ENCODE results near the gene SLC2A4. TPM values are rescaled to one million over a fixed set of nuclear protein-coding genes. Genes with fewer than 3 reads are reported as not detected.

SLC2A4 gene
- total RNA-seq, 1 donor from 2014 or later, result 0.31 TPM

DNA sequence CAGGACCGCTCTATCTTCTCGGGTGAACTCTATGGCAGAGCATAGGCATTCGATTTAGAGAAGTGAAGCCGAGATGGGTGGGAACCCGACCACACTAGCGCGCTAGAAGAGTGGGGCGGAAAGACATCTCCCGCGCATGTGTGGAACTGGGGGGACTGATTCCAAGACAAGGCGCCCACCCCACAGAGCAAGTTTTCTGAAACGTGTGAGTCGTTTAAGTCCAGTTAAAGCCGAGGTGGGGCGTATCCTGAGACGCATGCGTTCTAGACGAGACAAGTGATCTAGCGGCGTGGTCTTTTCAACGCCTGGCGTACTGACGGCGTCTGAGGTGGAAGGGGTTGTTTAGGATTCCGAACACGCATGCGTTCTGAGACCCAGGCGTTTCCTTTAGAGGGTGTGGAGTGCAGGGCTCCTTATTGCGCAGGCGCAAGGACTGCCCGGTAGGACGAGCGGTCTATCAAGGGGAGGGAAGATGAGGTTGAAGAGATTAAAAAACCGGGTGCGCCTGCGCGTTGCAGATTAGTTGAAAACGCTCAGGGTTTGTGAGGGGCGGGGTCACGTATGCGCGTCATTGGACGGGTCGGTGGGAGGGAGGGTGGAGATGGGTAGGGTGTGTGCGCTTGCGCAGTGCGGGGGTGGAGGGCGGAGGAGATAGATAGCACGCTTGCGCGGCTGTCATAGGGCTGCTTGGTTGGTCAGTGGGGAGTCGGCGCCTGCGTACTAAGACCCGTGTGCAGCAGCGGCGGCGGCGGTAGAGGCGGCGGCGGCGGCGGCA lies 25.6 kb downstream of the SLC2A4 start, which contains the start of gene EIF5A:
Gene EIF5A (plus strand): TSS at position 718 of the 775 bp plus-strand sequence. CDS start 2,008 bp downstream, outside the sequence.
- no peaks in the 10 kb centered on the region for H3K9me3 Mint-ChIP-seq
- peaks cover 33% of the 10 kb centered on the region for H3K36me3 Mint-ChIP-seq (ENCODE audit: low read depth)
- H3K27me3 Mint-ChIP-seq (ENCODE audit: insufficient read depth), result peaks cover 4% of the 10 kb centered on the region
- H3K27ac Mint-ChIP-seq, result peak within 1 kb of the TSS; percentile 100
- intact Hi-C loops (cut with micrococcal nuclease), result loop anchor here (1.0 to 5.0 kb wide), 16 partner anchors 8 to 550 kb away; partner anchors contain the start of genes CYB5D1, ELP5, GPS2 and NAA38
- DNase-seq (ENCODE audit: low spot score), result peak; percentile 99
- peaks cover 24% of the 10 kb centered on the region for H3K4me1 Mint-ChIP-seq (ENCODE audit: low read depth)
- H3K4me3 Mint-ChIP-seq, result peak within 1 kb of the TSS; percentile 94

DNA sequence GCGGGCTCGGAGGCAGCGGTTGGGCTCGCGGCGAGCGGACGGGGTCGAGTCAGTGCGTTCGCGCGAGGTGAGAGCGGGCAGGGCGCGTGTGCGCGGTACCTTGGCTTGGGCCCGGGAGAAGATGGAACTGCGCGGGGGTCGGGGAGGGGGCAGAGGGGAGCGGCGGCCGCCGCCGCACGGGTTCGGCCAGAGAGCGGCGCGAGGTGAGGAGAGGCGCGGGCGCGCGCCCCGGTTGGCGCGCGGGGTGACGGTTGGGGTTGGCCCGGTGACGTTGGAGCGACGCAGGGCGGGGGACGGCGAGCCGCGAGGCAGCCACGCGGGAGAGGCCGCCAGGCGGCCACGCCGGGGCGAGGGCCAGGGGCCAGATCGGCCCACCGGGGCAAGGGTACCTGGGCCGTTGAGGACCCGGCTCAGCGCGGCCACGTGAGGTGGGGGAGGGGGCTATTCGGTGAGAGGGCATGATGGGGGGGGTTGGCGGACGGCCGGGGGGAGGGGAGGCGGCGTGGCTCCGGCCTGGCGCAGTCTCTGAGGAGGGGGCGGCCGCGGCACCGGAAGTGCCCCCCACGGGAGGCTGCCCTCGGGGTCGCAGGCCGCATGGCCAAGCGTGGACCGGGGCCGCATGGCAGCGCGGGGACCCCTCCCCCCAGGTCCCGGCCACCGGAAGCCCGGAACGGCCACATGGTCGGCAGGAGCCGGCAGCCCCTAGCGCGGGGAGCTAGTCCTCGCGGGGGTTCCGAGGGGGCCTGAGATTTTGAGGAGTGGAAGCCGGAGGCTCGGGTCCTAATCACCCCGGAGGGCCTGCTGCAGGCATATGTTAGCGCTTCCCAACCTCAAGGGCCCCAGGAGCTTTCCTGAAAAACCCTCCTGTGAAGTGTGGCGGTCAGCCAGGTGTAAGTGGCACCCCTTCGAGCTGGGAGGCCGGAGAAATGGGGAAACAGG lies 26.4 kb downstream of the SLC2A4 start:
- DNase-seq (ENCODE audit: low spot score), result peak; percentile 50
- peaks cover 41% of the 10 kb centered on the region for H3K36me3 Mint-ChIP-seq (ENCODE audit: low read depth)
- H3K9me3 Mint-ChIP-seq, result no peaks in the 10 kb centered on the region
- H3K4me3 Mint-ChIP-seq, result peak overlapping the region; percentile 94
- H3K27ac Mint-ChIP-seq, result peak overlapping the region; percentile 100
- intact Hi-C loops (cut with micrococcal nuclease), result loop anchor here (1.0 to 5.0 kb wide), 17 partner anchors 7 to 549 kb away; partner anchors contain the start of genes ACADVL, CYB5D1, DLG4 and ELP5
- peaks cover 4% of the 10 kb centered on the region for H3K27me3 Mint-ChIP-seq (ENCODE audit: insufficient read depth)
- peaks cover 32% of the 10 kb centered on the region for H3K4me1 Mint-ChIP-seq (ENCODE audit: low read depth)

DNA sequence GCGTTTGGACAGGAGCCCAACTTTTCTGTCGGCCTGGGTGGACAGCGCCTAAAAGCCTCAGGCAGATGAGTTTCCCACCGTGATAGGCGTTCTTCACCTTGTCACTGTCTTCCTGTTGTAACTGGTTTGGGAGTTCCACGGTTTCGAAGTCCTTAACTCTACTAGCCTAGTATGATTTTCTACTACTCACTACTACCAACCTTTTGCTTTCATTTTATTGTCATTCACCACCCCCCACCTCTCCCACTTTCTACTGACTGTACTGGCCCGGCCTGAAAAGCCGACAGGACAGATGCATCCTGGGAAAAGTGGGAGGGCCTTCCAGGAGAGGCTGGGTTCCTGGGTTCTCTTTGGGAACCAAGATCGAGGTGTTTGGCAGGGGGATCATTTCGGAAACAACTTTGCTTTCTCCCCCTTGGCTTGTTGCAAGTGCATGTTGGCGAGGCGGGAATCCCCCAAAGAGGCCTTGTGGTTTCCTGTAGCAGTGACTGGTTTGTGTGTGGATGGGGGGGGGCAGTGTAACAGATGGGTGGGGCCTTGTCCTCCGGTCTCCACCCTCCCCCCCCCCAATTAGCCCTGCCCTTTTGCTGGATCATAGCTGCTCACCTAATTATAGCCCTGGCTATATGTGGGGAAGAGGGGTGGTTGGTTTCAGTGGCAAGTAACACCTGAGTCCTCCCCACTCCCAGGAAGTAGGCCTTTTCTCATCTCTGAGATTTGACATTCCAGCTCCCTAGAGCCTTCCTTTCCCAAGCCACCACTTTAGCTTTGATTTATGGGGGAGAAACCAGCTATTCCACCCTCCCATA lies 27.3 kb downstream of the SLC2A4 start:
- H3K27ac Mint-ChIP-seq, result peak overlapping the region; percentile 90
- H3K27me3 Mint-ChIP-seq (ENCODE audit: insufficient read depth), result peaks cover 4% of the 10 kb centered on the region
- peak overlapping the region; percentile 89 for H3K4me3 Mint-ChIP-seq
- peaks cover 40% of the 10 kb centered on the region for H3K4me1 Mint-ChIP-seq (ENCODE audit: low read depth)
- peaks cover 48% of the 10 kb centered on the region for H3K36me3 Mint-ChIP-seq (ENCODE audit: low read depth)
- intact Hi-C loops (cut with micrococcal nuclease), result loop anchor here (1.0 to 5.0 kb wide), 5 partner anchors 90 to 548 kb away; partner anchors contain the start of genes ACADVL, CYB5D1, DLG4 and NAA38
- peak; percentile 80 for DNase-seq (ENCODE audit: low spot score)
- H3K9me3 Mint-ChIP-seq, result no peaks in the 10 kb centered on the region

- intact Hi-C loops (cut with micrococcal nuclease), result loop anchor here (5.0 kb wide), 4 partner anchors 148 to 548 kb away; partner anchors contain the start of genes CYB5D1, NAA38, SLC16A13 and TMEM88
- Mint-ChIP-seq H3K4me1 (ENCODE audit: low read depth) (peaks cover 48% of the 10 kb centered on the region), H3K4me3 (peak overlapping the region; percentile 89), H3K27me3 (ENCODE audit: insufficient read depth) (no peaks in the 10 kb centered on the region), H3K36me3 (ENCODE audit: low read depth) (peaks cover 54% of the 10 kb centered on the region), H3K27ac (peak overlapping the region; percentile 90), H3K9me3 (no peaks in the 10 kb centered on the region)
- DNase-seq (ENCODE audit: low spot score), result no peak
These were observed 28.1 kb downstream of the SLC2A4 start for GRCh38 chr17:7309628-7310027.

- no peak for DNase-seq (ENCODE audit: low spot score)
- Mint-ChIP-seq H3K27me3 (ENCODE audit: insufficient read depth) (no peaks in the 10 kb centered on the region), H3K36me3 (ENCODE audit: low read depth) (peaks cover 58% of the 10 kb centered on the region), H3K4me1 (ENCODE audit: low read depth) (peaks cover 49% of the 10 kb centered on the region), H3K27ac (peak overlapping the region; percentile 26), H3K9me3 (no peaks in the 10 kb centered on the region), H3K4me3 (peak overlapping the region; percentile 89)
- intact Hi-C loops (cut with micrococcal nuclease), result no loop called here
These were observed 29.7 kb downstream of the SLC2A4 start for GRCh38 chr17:7311110-7311705.

DNA sequence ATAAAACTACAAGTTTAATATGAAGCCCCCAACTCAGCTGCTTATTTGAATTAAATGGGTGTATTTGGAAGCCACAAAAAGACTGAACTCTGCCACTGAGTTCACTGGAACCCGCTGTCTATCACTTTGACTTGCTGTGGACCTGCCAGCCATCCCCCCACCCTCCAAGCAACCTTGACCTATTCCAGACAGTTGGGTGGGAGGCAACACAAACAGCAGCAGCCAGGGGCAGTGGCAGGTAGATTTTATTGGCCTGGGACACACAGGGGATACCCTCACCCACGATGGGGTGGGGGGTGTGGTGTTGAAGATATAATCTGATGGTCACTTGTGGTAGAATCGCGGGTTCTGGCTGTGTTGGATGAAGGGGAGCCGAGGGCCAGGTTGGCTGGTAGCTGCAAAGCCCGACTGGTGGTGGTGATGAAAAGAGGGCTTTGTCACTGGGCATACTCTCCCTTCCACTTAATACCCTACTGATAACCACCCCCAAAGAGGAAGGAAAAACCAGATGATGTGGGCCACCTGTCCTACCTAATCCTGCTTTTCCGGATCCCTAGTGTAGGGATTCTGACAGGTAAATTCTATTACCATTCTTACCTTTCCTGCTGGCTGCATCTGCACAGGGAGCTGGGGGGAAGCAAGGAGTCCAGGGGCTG lies 31.0 kb downstream of the SLC2A4 start:
- no peak for DNase-seq (ENCODE audit: low spot score)
- Mint-ChIP-seq H3K4me1 (ENCODE audit: low read depth) (peaks cover 53% of the 10 kb centered on the region), H3K9me3 (no peaks in the 10 kb centered on the region), H3K27me3 (ENCODE audit: insufficient read depth) (no peaks in the 10 kb centered on the region), H3K4me3 (peak overlapping the region; percentile 42), H3K27ac (peak overlapping the region; percentile 62), H3K36me3 (ENCODE audit: low read depth) (peaks cover 64% of the 10 kb centered on the region)
- intact Hi-C loops (cut with micrococcal nuclease), result no loop called here

DNA sequence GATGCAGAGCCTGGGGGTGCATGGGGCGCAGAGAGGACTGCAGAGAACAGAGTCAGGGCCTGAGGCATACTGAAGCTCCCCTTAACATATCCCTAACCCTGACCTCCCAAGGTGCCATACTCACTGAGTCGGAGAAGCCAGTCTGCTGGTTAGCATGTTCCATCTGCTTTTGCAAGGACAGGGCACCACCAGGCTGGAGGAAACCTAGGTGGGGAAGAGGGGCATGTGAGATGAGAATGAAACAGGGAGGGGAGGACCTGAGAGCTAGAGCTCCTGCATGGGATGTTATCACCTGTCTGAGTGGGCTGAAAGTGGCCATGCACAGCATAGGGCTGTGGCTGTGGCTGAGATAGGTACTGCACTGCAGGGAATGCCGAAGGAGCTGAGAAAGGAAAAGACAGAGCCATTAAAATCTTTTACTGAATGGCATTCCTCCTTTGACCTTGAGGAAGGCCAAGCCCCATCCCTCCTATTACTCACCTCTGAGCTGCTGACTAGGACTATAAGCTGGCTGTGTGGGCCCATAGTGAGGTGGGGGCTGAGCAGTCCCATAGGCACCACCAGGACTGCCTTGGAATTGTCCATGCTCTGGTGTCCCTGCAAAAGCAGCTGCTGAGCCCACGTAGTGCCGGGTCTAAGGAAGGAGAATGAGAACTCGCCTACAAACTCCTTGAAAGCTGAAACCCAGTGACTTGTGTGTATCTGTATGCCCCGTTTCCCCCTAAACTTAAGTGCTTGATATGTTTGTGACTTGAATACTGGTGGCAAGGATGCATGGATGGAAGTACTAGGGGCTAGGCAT lies 31.8 kb downstream of the SLC2A4 start:
- Mint-ChIP-seq H3K4me3 (peak overlapping the region; percentile 84), H3K9me3 (no peaks in the 10 kb centered on the region), H3K36me3 (ENCODE audit: low read depth) (peaks cover 67% of the 10 kb centered on the region), H3K27ac (peak overlapping the region; percentile 62), H3K4me1 (ENCODE audit: low read depth) (peaks cover 53% of the 10 kb centered on the region), H3K27me3 (ENCODE audit: insufficient read depth) (no peaks in the 10 kb centered on the region)
- DNase-seq (ENCODE audit: low spot score), result no peak
- intact Hi-C loops (cut with micrococcal nuclease), result no loop called here

DNA sequence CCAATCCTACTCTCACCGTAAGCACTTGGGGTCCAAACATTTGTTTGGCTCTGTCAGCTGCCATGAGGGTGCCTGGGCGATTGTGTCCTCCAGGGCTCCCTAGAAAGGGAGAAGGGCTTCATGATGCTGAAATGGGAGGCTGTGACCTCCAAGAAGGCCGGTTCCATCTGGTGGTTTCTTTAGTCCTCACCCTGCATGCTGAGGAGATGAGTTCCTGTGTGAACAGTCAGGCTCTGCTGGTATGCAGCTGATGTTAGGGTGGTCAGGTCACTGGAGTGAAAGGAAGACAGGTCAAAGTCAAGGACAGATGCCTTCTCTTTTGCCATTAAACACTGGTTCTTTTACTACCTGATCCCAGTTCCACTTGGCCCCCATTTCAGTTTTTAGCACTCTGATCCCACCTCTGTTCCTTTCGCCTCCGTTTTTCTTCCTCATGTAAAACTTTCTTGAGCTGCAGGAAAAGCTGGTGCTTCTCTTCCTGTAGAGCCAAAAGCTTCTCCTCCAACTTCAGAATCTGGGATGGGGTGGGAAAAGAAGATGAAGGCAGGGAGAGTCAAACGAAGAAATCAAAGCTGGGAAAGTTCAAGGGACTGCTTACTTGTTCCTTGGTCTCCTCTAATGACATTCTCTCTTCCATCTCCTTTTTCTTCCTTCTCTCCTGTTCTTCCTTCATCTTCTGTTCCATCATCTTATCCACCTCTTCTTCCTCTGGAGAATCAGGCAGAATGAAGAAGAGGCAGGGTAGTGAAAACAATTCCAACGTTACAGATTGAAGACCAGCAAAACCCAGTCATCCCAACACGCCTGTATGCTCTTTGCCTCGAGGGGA lies 32.6 kb downstream of the SLC2A4 start:
- DNase-seq (ENCODE audit: low spot score), result no peak
- Mint-ChIP-seq H3K4me1 (ENCODE audit: low read depth) (peaks cover 50% of the 10 kb centered on the region), H3K9me3 (no peaks in the 10 kb centered on the region), H3K27ac (peak overlapping the region; percentile 79), H3K36me3 (ENCODE audit: low read depth) (peaks cover 66% of the 10 kb centered on the region), H3K27me3 (ENCODE audit: insufficient read depth) (no peaks in the 10 kb centered on the region), H3K4me3 (peak overlapping the region; percentile 84)
- intact Hi-C loops (cut with micrococcal nuclease), result no loop called here

DNA sequence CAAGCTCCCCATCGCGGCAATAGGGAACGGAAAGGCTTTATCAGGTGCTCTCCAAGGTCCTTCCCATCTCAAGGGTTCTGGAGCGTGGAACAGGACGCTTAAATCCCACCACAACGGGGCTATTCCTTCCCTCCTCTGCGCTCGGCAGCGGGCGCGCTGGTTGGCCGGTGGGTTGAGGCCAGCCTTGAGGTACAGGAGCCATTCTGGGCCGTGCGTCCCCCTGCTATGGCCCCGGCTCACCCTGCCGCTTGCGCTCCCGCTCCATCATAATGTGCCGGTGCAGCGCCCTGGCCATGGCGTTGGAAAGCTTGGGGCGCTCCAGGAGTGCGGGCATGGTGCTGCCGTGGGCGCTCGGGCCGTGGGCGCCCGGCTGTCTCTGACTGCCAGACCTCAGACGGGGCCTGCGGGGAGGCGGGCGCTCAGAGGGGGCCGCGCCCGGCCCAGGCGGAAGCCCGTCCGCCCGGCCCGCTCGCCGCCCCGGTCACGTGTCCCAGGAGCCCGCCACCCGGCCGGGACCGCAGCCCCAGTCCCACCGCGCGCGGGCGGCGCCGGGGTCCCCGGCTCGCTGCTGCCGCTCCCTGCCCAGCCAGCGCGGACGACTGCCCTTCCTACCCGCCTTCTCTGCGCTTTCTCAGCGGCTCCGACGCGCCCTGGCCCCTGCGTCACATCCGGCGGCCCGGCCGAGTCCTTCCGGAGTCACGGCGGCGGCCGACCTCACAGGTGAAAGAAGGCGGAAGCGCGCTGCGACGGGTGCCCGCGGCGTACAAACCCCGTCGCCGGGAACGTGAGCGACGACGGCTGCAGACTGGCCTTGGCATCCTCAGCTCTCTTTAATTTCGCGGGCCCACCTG lies 33.4 kb downstream of the SLC2A4 start, which contains the start of gene GPS2:
Gene GPS2 (minus strand): TSS at position 642 of the 851 bp plus-strand sequence. CDS start 308 bp downstream, at position 334.
- peak; percentile 91 for DNase-seq (ENCODE audit: low spot score)
- peaks cover 41% of the 10 kb centered on the region for H3K4me1 Mint-ChIP-seq (ENCODE audit: low read depth)
- intact Hi-C loops (cut with micrococcal nuclease), result loop anchor here (1.0 kb wide), 2 partner anchors 8 to 14 kb away; partner anchors contain the start of genes EIF5A and NEURL4
- peak within 1 kb of the TSS; percentile 88 for H3K27ac Mint-ChIP-seq
- peak within 1 kb of the TSS; percentile 90 for H3K4me3 Mint-ChIP-seq
- no peaks in the 10 kb centered on the region for H3K27me3 Mint-ChIP-seq (ENCODE audit: insufficient read depth)
- peaks cover 58% of the 10 kb centered on the region for H3K36me3 Mint-ChIP-seq (ENCODE audit: low read depth)
- H3K9me3 Mint-ChIP-seq, result no peaks in the 10 kb centered on the region
